ENCODE results near the gene CRADD.
A peak's percentile ranks its signal among the peaks of the same experiment; 100 is the strongest.

CRADD gene

GRCh38 chr12:93812626-93813025 is 135.5 kb downstream of the CRADD start:
- no CpG with 5 or more reads among the region's 3 CpGs for WGBS, 2 experiments (ENCODE audit: insufficient coverage in 2 of 2)
- no peak overlapping the region for H3K4me3 ChIP-seq (ENCODE audit: extremely low read depth, insufficient read depth, low read length, poor library complexity, severe bottlenecking)
- H3K4me1 ChIP-seq (ENCODE audit: control insufficient read depth, insufficient read depth, low read length, poor library complexity, severe bottlenecking) = peaks cover 6% of the 10 kb centered on the region
- no peaks in the 10 kb centered on the region for H3K36me3 ChIP-seq (ENCODE audit: control insufficient read depth, insufficient read depth, low read length)
- no peaks in the 10 kb centered on the region for H3K9me3 ChIP-seq (ENCODE audit: control insufficient read depth, low read length)
- H3K27ac ChIP-seq (ENCODE audit: low read depth, low read length, severe bottlenecking) = no peak overlapping the region

- Histone ChIP-seq H3K27ac (ENCODE audit: low read depth, low read length, severe bottlenecking) (no peak overlapping the region), H3K36me3 (ENCODE audit: control insufficient read depth, insufficient read depth, low read length) (no peaks in the 10 kb centered on the region), H3K4me3 (ENCODE audit: extremely low read depth, insufficient read depth, low read length, poor library complexity, severe bottlenecking) (no peak overlapping the region), H3K4me1 (ENCODE audit: control insufficient read depth, insufficient read depth, low read length, poor library complexity, severe bottlenecking) (peaks cover 6% of the 10 kb centered on the region), H3K9me3 (ENCODE audit: control insufficient read depth, low read length) (no peaks in the 10 kb centered on the region)
- 92 to 97% methylated on average over 2 of the region's 3 CpGs for WGBS, 2 experiments (ENCODE audit: insufficient coverage in 2 of 2)
Observed at GRCh38 chr12:93813186-93813585, 136.0 kb downstream of the CRADD start.

DNA sequence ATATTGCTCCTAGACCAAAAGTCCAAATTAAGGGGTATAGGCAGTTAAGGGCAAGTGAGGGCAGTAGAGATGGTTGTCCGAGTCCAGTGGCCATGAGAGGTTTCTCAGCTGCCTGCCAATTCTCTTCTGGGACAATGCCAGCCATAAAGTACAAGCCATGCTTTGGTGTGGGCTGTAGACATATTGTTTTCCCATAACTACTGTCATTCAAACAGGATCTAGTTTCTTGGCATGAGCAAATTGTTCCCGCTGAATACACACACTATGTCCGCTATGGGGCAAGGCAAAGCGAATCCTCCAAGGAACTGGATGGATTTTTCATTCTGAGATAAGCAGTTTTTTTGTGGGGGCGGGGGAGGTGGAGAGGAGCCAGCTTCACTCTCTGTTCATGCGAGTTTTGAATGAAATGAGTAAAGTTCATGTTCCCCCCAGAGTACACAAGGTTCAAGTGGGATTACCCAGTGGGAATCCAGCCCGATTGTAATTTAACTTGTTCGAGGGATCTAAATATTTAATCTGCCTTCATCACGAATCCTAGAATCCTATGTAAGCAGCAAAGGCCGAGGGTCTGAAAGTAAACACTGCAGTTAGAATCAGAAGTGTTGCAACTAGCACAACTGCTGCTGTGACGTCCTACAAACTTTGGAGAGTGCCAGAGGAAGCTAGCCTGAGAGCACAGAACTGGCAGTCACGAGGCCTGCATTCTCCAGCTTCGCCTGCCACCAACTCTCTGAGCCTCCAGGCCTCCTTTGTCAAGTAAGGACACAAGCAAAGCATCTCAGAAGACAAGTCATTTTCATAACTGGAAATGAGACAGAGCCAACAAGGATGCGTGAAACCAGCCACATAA is 137.0 kb downstream of the CRADD start:
- H3K36me3 ChIP-seq (ENCODE audit: control insufficient read depth, insufficient read depth, low read length) = no peaks in the 10 kb centered on the region
- H3K27ac ChIP-seq (ENCODE audit: low read depth, low read length, severe bottlenecking) = no peak overlapping the region
- no peak overlapping the region for H3K4me3 ChIP-seq (ENCODE audit: extremely low read depth, insufficient read depth, low read length, poor library complexity, severe bottlenecking)
- H3K4me1 ChIP-seq (ENCODE audit: control insufficient read depth, insufficient read depth, low read length, poor library complexity, severe bottlenecking) = peaks cover 12% of the 10 kb centered on the region
- H3K9me3 ChIP-seq (ENCODE audit: control insufficient read depth, low read length) = no peaks in the 10 kb centered on the region
- WGBS, 2 experiments (ENCODE audit: insufficient coverage in 2 of 2) = 92 to 93% methylated on average over 11 to 13 of the region's 14 CpGs

DNA sequence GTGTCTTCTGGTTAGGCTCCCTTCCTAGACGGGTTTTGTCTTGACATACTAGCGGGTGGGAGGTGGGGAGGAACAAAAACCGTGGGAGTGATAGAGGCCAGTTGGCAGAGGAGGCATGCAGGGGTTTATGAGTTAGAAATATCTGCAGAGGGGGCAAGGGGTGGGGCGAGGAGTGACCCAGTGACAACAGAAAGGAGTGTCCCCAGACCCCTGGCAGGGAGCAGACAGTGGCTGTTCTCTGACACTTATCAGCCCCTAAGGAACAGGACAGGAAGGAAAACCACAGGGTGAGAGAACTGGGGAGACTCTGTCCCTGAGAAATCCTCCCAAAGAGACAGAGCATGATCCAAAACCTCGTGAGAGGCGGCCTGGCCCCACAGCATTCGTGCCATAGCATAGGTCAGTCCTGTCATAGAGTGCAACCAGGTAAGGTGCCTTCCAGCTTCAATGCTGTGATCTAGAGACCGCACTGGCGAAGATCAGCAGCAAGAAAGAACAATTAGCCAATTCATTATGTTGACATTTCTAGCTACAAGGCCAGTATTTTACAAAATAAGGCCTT is 141.4 kb downstream of the CRADD start:
- H3K27ac ChIP-seq (ENCODE audit: low read depth, low read length, severe bottlenecking) = no peak overlapping the region
- H3K9me3 ChIP-seq (ENCODE audit: control insufficient read depth, low read length) = no peaks in the 10 kb centered on the region
- peaks cover 22% of the 10 kb centered on the region for H3K4me1 ChIP-seq (ENCODE audit: control insufficient read depth, insufficient read depth, low read length, poor library complexity, severe bottlenecking)
- 91% methylated on average over 8 to 9 of the region's 9 CpGs for WGBS, 2 experiments (ENCODE audit: insufficient coverage in 2 of 2)
- no peak overlapping the region for H3K4me3 ChIP-seq (ENCODE audit: extremely low read depth, insufficient read depth, low read length, poor library complexity, severe bottlenecking)
- H3K36me3 ChIP-seq (ENCODE audit: control insufficient read depth, insufficient read depth, low read length) = no peaks in the 10 kb centered on the region

GRCh38 chr12:93819050-93819491 is 141.9 kb downstream of the CRADD start:
- peaks cover 24% of the 10 kb centered on the region for H3K4me1 ChIP-seq (ENCODE audit: control insufficient read depth, insufficient read depth, low read length, poor library complexity, severe bottlenecking)
- no peak overlapping the region for H3K27ac ChIP-seq (ENCODE audit: low read depth, low read length, severe bottlenecking)
- no peaks in the 10 kb centered on the region for H3K36me3 ChIP-seq (ENCODE audit: control insufficient read depth, insufficient read depth, low read length)
- 77 to 95% methylated on average over 3 to 4 of the region's 4 CpGs for WGBS, 2 experiments (ENCODE audit: insufficient coverage in 2 of 2)
- no peaks in the 10 kb centered on the region for H3K9me3 ChIP-seq (ENCODE audit: control insufficient read depth, low read length)
- H3K4me3 ChIP-seq (ENCODE audit: extremely low read depth, insufficient read depth, low read length, poor library complexity, severe bottlenecking) = no peak overlapping the region

- H3K27ac ChIP-seq (ENCODE audit: low read depth, low read length, severe bottlenecking) = peak overlapping the region; percentile 3
- no peak overlapping the region for H3K4me3 ChIP-seq (ENCODE audit: extremely low read depth, insufficient read depth, low read length, poor library complexity, severe bottlenecking)
- H3K9me3 ChIP-seq (ENCODE audit: control insufficient read depth, low read length) = no peaks in the 10 kb centered on the region
- H3K4me1 ChIP-seq (ENCODE audit: control insufficient read depth, insufficient read depth, low read length, poor library complexity, severe bottlenecking) = peaks cover 38% of the 10 kb centered on the region
- no peaks in the 10 kb centered on the region for H3K36me3 ChIP-seq (ENCODE audit: control insufficient read depth, insufficient read depth, low read length)
- WGBS, 2 experiments (ENCODE audit: insufficient coverage in 2 of 2) = 69 to 77% methylated on average over 5 to 8 of the region's 8 CpGs
Observed at GRCh38 chr12:93823616-93824391, 146.6 kb downstream of the CRADD start.

- peak overlapping the region; percentile 50 for H3K27ac ChIP-seq (ENCODE audit: low read depth, low read length, severe bottlenecking)
Observed at GRCh38 chr12:93824514-93825500, 147.6 kb downstream of the CRADD start.

GRCh38 chr12:93825501-93825888 is 148.3 kb downstream of the CRADD start:
- peaks cover 41% of the 10 kb centered on the region for H3K4me1 ChIP-seq (ENCODE audit: control insufficient read depth, insufficient read depth, low read length, poor library complexity, severe bottlenecking)
- H3K4me3 ChIP-seq (ENCODE audit: extremely low read depth, insufficient read depth, low read length, poor library complexity, severe bottlenecking) = no peak overlapping the region
- peak overlapping the region; percentile 50 for H3K27ac ChIP-seq (ENCODE audit: low read depth, low read length, severe bottlenecking)

More at GRCh38 chr12:93824514-93825500, 147.6 kb downstream of the CRADD start:
- Histone ChIP-seq H3K4me1 (ENCODE audit: control insufficient read depth, insufficient read depth, low read length, poor library complexity, severe bottlenecking) (peaks cover 41% of the 10 kb centered on the region), H3K4me3 (ENCODE audit: extremely low read depth, insufficient read depth, low read length, poor library complexity, severe bottlenecking) (no peak overlapping the region), H3K36me3 (ENCODE audit: control insufficient read depth, insufficient read depth, low read length) (no peaks in the 10 kb centered on the region), H3K9me3 (ENCODE audit: control insufficient read depth, low read length) (no peaks in the 10 kb centered on the region)
- 17 to 29% methylated on average over 2 of the region's 11 CpGs for WGBS, 2 experiments (ENCODE audit: insufficient coverage in 2 of 2)

DNA sequence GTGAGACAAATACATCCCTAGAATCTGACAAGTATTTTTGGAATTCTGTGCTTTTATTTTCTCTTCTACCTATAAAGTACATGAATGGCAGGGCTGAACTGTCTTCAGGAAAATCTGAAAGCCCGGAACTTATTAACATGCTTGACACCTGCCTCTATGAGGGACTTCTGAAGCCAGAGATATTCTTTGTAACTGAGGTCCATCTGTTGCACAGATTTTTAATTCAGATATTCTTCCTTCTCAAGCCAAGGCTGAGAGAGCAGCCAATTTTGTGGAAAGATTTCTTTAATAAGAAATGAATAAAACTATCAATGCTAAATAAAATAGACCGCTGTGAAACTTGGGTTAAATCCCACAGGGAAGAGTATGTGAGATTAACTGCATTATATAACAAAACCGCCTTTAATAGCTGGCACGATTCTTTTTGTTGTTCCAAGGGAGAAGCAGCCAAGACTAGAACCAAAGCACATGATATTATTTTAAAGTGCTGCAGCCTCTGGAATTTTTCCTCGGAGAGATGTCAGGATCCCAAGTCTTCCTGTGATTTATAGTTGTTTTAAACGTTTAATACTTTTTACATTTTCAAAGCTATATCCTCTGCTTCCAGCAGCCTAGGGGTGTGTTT is 148.9 kb downstream of the CRADD start:
- WGBS, 2 experiments (ENCODE audit: insufficient coverage in 2 of 2) = 89% methylated on average over 3 of the region's 6 CpGs; no CpG with 5 or more reads in 1 of the 2 experiments
- Histone ChIP-seq H3K9me3 (ENCODE audit: control insufficient read depth, low read length) (no peaks in the 10 kb centered on the region), H3K4me1 (ENCODE audit: control insufficient read depth, insufficient read depth, low read length, poor library complexity, severe bottlenecking) (peaks cover 41% of the 10 kb centered on the region), H3K4me3 (ENCODE audit: extremely low read depth, insufficient read depth, low read length, poor library complexity, severe bottlenecking) (no peak overlapping the region), H3K27ac (ENCODE audit: low read depth, low read length, severe bottlenecking) (no peak overlapping the region), H3K36me3 (ENCODE audit: control insufficient read depth, insufficient read depth, low read length) (no peaks in the 10 kb centered on the region)

More at GRCh38 chr12:93825501-93825888, 148.3 kb downstream of the CRADD start:
- WGBS, 2 experiments (ENCODE audit: insufficient coverage in 2 of 2) = 75 to 77% methylated on average over 2 of the region's 3 CpGs
- Histone ChIP-seq H3K36me3 (ENCODE audit: control insufficient read depth, insufficient read depth, low read length) (no peaks in the 10 kb centered on the region), H3K9me3 (ENCODE audit: control insufficient read depth, low read length) (no peaks in the 10 kb centered on the region)

All from mesodermal cell (in vitro differentiated cells).